ENCODE results near the gene PRPS1.
"Not testable (repeated sequence)": the region's sequence is repeated elsewhere in the genome, so short reads cannot be mapped to it uniquely, and the experiment has no call there.

PRPS1 gene

GRCh38 chrX:107627838-107628661 is at the start of gene PRPS1:
TSS of gene PRPS1 (plus strand) at chrX:107628510. CDS start at chrX:107628629, 119 bp downstream.
- DNase-seq = peak; percentile 89

- DNase-seq = no peak
These were observed 48.4 kb upstream of the PRPS1 start for GRCh38 chrX:107579956-107580355.

GRCh38 chrX:107581923-107582322 is 46.4 kb upstream of the PRPS1 start:
- DNase-seq = no peak

GRCh38 chrX:107589243-107589642 is 39.1 kb upstream of the PRPS1 start:
- no peak for DNase-seq

GRCh38 chrX:107596651-107597050 is 31.7 kb upstream of the PRPS1 start:
- DNase-seq = no peak

GRCh38 chrX:107597264-107597663 is 31.0 kb upstream of the PRPS1 start:
- no peak for DNase-seq

GRCh38 chrX:107597791-107598190 is 30.5 kb upstream of the PRPS1 start:
- no peak for DNase-seq

GRCh38 chrX:107599450-107599861 is 28.9 kb upstream of the PRPS1 start:
- DNase-seq = no peak

GRCh38 chrX:107600366-107600765 is 27.9 kb upstream of the PRPS1 start:
- no peak for DNase-seq

- DNase-seq = no peak
These were observed 27.0 kb upstream of the PRPS1 start for GRCh38 chrX:107601326-107601725.

GRCh38 chrX:107601759-107602158 is 26.6 kb upstream of the PRPS1 start:
- DNase-seq = no peak

GRCh38 chrX:107602694-107603239 is 25.5 kb upstream of the PRPS1 start:
- DNase-seq = no peak

GRCh38 chrX:107603429-107604159 is 24.7 kb upstream of the PRPS1 start:
- DNase-seq = no peak

- not testable (repeated sequence) for DNase-seq
These were observed 19.2 kb upstream of the PRPS1 start for GRCh38 chrX:107609061-107609460.

- DNase-seq = no peak
These were observed 17.6 kb upstream of the PRPS1 start for GRCh38 chrX:107610667-107611066.

- DNase-seq = peak; percentile 69
These were observed 8.4 kb upstream of the PRPS1 start for GRCh38 chrX:107619885-107620322.

- DNase-seq = no peak
These were observed 3.4 kb upstream of the PRPS1 start for GRCh38 chrX:107624893-107625292.

GRCh38 chrX:107625739-107626138 is 2.6 kb upstream of the PRPS1 start:
- peak; percentile 47 for DNase-seq

GRCh38 chrX:107626481-107626880 is 1.8 kb upstream of the PRPS1 start:
- DNase-seq = peak; percentile 89

GRCh38 chrX:107626916-107627315 is 1.4 kb upstream of the PRPS1 start:
- peak; percentile 52 for DNase-seq

- peak; percentile 53 for DNase-seq
These were observed 591 bp downstream of the PRPS1 start for GRCh38 chrX:107628662-107629539.

- no peak for DNase-seq
These were observed 1.2 kb downstream of the PRPS1 start for GRCh38 chrX:107629540-107629909.

All from NCI-H226 (cell line).